HG03558 (cell line): ENCODE results near the gene SLC43A1.

ENCODE experiments used
- ATAC-seq: cut with Tn5 transposase; IDR thresholded peaks from one replicate; pipeline ENCODE4 v1.9.1; 2021; ENCODE audit warnings: moderate number of reproducible peaks; ENCODE audit not compliant: unreplicated experiment; ENCODE audit errors: extremely low read depth

The SLC43A1 gene

DNA sequence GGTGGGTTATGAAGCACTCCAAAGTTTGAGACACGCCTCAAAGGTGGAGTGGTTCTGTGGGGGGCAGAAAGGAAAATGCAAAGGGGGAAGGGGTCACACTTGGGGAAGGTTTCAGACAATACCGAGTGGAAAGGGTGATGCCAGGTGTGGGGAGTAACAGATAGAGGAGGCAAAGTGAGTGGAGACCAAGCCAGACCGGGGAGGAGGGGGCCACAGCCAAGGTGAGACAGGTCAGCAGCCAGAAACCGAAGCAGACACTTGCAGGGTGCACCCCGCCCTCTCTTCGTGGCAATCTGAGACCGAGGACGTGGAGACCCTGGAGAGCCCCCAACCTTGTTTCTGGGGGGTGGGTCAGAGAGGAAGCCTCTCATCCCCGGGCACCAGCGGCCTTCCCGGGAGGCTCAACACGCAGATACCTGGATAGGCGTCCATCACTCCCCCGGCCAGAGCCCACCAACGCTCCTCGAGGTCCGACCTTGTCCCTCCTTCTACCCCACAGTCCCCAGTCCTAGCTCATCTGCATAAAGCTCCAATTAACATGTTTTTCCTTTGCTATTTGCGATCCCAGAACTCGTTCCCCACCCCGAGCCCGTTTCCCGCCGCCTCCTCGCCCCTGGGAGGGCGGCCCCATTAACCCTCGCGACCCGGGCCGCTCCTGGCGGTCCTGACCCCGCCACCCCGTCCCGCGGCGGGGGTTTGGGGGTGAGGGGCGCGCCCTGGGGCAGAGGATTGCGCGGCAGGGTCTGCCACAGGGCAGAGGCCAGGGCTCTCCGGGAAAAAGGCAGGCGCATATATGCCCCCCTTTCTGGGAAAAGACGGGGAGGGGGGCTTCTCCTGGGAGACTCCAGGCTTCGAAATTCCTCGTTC, 33.4 kb downstream of the SLC43A1 start:
- no peak for ATAC-seq

DNA sequence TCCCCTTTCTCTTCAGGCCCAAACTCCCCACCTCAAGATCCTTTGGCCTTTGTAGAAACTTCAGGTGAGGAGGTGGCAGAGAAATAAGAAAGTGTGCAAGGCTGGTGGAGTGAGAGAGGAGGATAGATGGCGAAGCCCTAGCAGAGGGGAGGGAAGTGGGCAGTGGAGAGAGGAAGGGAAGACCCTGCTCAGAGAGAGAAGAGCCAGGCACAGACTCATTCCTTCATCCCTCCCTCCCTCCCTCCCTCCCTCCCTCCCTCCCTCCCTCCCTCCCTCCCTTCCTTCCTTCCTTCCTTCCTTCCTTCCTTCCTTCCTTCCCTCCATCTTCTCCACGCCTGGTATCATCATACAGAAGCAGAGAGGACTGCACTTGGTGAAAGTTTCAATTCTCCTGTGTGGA, 34.2 kb downstream of the SLC43A1 start:
- ATAC-seq, result no peak

DNA sequence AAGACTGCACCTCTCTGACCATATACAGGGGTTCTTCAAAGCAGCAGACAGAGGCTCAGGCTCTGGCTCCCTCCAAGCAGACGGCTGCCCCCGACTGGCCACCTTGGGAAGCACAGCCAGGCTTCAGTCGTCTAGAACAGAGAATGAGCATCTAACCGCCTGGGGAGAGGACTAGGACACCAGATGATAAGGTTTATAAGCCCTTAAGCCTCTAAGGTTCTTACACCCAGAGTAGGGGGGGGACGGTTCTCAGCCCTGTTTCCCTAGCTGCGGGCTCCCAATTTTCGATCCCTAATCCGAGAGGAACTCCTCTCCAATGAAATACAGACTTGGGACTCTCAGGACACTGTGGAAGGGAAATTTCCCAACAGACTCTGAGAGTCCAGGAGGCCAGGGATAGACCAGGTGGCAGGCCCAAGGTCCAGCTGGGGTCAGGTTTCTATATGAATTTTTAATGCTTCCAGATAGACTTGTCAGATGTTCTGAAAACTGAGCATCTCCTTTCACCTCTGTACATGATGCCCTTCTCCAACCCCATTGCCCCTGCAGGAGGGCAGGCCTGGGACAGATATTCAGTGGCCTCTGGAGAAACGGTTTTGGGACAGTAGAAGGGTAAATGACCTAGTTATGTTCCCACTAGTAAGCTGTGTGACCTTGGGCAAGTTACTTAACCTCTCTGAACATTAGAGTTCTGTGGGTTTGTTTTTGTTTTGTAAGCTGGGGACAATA, 34.9 kb downstream of the SLC43A1 start:
- ATAC-seq, result no peak

DNA sequence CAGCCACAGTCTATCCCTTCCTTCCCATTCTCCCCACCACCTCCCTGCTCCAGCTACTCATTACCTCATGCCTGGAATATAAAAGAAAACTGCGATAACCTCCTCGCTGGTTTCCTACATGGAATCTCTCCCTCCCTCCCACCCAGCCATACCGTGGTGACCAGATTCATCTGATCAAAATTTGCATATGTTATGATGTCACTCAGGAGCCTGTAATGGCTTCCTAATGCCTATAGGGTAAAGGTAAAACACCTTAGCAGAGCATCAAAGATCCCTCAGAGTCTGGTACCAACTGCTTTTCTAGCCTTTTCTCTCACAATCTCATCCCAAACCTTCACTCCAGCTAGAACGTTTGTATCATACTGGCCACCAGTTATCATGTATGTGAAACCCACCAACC, 35.6 kb downstream of the SLC43A1 start:
- no peak for ATAC-seq

DNA sequence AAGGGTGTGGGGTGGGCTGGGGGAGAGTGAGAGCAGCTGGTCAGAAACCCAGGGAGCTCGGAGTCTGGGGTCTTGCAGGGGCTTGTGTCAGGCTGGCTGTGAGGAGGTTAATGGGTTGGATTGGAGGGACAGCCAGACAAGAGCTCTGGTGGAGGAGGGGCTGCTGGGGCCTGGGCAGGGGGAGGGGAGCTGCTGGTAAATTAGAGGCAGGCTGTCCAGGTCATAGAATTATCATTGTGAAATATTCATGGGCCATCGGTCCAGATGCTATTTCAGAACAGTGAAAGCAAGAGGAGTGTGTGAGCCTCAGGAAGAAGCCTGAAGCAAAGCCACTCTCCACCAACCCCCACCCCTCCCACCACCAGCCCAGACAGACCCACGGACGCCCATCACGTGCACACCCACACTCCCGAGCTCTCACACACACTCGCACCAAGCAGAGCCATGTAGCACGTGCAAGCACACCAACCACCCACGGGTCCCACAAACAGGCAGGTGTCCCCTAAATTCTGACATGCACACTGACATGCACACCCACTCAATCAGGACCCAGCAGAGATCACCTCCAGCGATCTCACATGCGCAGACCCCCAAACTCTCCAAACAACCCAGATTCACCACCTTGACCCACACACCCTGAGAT, 36.4 kb downstream of the SLC43A1 start:
- ATAC-seq, result no peak

DNA sequence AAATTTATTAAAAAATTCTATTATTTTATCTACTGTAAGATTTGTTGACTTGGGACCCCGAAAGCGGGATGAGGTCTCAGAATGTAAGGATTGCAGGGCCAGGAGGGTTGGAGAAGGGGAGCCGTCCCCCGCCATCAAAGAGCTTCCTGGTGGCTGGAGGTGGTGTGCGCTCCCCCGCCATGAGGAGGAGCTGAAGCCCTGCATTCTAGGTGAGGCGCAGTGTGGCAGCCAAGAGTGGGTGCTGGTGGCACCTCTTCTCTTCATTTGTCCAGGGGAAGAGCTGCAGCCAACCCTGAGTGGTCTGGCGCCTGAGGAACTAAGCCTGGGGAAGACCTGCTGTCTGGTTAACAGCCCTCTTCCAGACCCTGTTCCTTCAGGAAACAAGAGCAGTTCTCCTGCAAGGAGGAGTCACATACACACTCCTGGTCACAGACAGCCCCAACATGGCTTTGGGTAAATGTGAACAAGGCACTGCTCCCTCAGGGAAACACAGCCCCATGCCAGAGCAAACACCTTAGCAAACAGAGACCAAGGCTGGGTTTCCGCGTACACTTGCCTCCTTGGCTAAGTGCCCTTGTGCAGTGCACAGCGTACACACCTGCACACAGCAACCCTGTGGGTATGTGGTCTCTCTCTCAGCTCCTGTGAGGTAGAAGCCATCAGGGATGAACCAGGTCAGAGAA, 37.9 kb downstream of the SLC43A1 start:
- ATAC-seq, result no peak

DNA sequence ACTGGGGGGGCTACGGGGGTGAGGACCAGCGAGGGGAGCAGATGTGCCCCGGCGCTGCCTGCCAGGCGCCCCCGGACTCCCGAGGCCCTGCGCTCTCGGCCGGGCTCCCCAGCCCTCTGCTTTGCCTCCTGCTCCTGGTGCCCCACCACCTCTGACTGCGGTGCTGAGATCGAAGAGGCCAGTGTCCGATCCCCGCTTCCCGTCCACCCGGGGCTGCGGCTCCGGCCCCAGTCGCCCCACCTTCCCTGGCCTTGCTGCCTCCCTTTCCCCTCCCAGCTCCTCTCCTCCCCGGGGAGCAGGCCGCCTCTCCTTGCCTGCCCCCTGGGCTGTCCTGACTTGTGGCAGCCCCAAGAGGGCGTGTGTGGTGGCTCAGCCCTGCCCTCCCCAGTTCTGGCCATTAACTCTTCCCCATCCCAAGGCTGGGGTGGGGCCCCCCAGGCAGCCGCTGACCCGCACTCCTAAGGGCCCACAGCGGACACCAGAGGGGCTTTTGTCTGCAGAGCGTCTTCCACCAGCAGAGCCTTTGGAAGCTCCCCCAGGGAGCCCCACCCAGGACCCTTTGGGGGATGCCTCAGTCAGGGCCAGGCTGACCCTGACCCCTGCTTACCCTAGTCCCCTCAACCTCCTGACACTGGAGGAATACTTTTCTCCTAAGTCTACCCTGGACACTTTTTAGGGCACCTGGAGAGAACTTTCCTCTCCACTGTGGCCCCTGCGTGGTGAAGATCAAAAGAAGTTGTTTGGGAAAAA, 38.6 kb downstream of the SLC43A1 start:
- no peak for ATAC-seq

DNA sequence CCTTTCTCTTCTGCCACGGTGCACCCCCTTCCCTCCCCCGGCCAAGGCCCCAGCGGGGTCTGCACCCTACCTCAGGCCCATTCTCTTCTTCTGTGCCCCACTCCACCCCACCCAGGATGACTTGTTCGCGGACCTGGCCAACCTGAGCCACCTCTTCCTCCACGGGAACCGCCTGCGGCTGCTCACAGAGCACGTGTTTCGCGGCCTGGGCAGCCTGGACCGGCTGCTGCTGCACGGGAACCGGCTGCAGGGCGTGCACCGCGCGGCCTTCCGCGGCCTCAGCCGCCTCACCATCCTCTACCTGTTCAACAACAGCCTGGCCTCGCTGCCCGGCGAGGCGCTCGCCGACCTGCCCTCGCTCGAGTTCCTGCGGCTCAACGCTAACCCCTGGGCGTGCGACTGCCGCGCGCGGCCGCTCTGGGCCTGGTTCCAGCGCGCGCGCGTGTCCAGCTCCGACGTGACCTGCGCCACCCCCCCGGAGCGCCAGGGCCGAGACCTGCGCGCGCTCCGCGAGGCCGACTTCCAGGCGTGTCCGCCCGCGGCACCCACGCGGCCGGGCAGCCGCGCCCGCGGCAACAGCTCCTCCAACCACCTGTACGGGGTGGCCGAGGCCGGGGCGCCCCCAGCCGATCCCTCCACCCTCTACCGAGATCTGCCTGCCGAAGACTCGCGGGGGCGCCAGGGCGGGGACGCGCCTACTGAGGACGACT, 39.3 kb downstream of the SLC43A1 start:
- ATAC-seq, result no peak

DNA sequence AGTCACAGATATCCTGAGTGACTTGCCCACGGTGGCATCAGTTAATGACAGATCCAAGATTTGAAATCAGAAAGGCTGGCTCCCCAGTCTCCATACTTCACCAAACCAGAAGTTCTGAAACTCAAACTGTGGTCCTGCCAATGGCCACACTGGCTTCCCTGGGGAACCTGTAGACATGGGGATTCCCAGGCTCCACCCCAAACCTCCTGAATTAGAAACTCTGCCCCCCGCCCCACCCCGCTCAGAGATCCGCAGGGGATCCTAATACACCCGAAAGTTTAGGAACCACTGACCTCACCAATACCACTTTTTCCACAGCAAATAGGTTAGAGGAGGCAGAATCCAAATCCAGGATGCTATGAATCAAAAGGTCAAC, 39.8 kb downstream of the SLC43A1 start:
- ATAC-seq, result no peak

DNA sequence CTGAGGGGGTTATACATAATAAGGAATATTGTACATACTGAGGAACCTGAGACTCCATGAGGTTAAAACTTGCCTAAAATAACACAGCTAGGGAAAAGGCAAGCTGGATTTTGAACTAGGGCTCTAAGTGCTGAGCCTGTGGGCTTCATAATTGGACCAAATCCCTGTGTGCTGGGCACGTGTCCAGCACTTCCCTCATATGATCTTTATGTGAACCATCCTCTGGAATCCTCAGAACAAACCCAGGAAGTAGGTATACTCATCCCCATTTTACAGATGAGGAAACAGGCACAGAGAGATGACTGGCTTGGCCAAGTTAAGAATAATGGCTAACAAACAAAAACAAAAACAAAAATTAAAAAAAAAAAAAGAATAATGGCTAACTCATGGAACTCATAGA, 40.3 kb downstream of the SLC43A1 start:
- ATAC-seq, result no peak

DNA sequence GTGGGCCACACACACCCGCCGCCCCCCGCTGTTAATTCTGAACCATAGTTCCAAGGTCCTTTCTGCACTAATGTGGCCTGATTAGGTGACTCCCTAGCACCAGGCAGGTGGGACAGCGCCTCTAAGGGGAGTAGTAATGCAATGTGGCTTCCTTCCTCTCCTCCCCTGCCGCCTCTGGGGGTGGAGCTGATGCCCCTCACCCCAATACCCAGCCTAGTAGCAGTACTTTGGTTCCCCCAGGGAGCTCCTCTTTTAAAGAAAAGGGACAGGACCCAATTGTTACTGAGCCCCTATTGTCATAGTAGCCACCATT, 40.7 kb downstream of the SLC43A1 start:
- ATAC-seq, result no peak

DNA sequence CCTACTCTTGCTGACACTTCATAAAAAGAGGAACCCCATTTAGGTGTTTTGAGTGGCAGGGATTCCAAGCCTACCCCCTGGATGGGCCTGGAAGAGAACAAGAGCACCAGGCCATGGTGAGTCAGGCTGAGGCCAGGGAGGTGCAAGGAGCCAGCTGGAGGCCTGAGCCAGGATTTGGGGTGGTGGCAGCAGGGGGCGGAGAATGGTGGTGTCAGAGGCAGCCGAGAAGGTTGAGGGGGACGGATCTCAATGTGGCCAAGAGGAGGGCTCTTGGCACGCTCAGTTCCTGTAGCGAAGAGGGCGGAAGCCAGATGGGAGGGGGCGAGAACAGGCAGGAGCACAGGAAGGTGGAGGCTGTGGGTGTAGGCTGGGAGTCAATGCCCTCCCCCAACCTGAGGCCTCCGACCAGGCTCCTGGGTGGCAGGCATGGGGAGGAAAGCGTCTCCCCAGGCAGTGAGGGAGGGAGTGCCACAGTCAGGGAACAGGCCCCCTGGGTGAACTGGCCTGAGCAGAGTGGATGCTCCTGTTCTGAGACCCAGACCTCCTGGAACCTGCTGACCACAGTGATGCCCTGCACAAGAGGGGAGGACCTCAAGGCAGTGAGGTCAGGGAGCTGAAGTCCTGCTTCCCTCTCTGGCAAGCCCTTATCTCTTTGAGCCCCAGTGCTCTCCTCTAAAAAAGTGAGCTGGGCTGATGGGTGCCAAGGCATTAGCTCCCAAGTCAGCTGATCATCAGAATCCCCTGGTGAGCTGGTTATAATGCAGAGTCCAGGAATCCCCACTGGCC, 41.3 kb downstream of the SLC43A1 start:
- no peak for ATAC-seq

DNA sequence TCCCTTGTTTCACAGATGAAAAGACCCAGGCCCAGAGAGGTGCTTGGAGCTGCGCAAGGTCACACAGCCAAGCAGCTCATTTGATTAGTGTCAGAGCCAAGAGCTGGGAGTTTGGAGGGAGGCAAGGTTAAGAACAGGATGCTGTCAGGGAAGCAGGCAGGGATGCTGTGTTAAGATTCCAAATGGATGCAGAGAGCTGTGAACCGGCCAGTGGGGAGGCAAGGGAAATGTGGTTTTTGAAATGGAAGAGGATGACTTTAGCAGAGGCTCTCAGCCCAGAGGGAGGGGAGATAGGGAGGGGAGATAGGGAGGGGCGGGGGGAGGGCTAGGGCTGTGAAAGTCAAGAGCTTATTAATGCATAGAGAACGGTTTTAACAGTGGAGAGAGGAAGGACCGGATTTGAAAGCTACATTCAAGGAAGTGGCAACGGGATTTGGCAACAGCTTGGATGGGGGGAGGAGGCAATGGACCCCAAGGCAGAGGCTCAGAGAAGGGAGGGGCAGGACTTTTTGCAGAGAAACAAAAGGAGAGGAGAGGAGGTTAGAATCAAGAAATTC, 42.1 kb downstream of the SLC43A1 start:
- no peak for ATAC-seq

DNA sequence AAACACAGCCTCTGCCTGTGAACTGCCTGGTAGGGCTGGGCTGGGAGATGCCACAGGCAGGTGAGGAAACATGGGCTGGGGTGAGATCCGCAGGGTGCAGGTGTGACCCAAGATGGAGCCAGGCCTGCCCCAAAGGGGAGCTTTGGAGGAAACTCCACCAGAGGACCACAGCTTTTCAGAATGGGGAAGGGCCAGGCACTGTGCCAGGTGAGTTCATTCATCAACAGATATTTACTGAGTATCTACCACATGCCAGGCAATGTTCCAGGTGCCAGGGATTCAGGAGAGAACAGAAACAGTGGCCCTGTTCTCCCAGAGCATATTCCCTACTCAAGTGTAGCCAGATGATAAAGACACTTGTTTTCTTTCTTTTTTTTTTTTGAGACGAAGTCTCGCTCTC, 44.0 kb downstream of the SLC43A1 start:
- ATAC-seq, result no peak

DNA sequence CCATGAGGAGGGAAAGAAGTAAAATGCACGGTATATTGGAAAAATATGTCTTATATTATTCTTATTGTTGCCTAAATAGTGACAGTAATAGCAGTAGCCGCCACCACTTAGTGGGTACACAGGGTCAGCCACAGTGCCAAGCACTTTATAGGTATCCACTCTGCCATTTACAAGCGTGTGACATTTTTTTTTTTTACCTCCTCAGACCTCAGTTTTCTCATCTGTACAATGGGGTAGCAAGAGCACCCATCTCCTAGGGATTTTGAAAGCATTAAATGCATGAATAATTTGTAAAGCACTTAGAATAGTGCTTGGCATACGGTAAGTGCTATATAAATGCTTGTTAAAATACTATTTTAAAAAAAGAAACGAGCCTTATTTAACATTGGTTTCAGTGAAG, 46.2 kb downstream of the SLC43A1 start:
- ATAC-seq, result no peak

DNA sequence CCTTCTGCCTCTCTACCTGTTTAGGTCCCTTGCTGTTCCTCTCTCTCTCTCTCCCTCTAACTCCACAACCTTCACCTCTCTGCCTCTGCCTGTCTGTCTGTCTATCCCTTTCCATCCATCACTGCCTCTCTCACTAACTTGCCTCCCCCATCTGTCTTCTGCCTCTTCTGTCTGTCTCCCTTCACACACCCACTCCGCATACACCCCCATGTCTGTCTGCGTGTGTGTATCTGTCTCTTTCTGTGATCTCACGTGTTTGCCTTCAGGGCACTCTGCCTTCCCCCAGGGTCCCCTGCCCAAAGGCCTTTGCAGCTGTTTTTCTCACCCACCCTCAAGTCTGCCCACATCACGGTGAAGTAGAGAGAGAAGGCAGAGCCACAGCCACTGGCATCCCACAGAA, 47.2 kb downstream of the SLC43A1 start:
- no peak for ATAC-seq

DNA sequence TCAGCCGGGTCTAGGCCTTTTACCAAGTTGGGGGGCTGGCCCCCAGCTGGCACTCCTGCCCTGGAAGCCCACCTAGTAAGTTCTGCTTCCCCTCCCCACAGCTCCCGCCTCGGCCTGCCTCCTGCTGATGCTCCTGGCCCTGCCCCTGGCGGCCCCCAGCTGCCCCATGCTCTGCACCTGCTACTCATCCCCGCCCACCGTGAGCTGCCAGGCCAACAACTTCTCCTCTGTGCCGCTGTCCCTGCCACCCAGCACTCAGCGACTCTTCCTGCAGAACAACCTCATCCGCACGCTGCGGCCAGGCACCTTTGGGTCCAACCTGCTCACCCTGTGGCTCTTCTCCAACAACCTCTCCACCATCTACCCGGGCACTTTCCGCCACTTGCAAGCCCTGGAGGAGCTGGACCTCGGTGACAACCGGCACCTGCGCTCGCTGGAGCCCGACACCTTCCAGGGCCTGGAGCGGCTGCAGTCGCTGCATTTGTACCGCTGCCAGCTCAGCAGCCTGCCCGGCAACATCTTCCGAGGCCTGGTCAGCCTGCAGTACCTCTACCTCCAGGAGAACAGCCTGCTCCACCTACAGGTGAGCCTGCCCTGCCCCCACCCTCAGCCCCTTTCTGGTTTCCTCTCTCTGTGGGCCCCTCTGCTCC, 47.9 kb downstream of the SLC43A1 start:
- no peak for ATAC-seq

DNA sequence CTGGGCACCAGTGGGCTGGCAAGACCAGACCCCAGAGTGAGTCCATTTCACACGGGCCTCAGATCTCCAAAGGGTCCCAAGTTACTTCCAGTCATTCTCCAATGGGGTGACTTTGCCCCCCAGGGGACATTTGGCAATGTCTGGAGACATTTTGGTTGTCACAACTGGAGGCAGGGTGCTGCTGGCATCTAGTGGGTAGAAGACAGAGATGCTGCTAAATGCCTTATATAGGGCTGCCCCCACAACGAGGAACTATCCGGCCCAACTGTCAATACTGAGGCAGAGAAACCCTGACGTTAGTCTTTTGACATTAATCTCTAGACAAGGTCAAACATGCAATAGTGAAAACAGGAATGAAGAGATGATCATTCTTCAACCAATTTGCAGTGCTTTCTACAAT, 48.8 kb downstream of the SLC43A1 start:
- ATAC-seq, result no peak
